Activated CD4-positive, alpha-beta T cell treated with anti-CD3 and anti-CD28 coated beads, Interleukin-2, Interleukin-4, amounts not matched to agents 100 ng/mL and 50 ng/mL, durations not matched to agents 16 hours and 8 hours (primary cell): Measurements from ENCODE around the gene ANXA2.
"Not testable (repeated sequence)": the region's sequence is repeated elsewhere in the genome, so short reads cannot be mapped to it uniquely, and the experiment has no call there.

Experiments used
- DNase-seq: peaks from one replicate; pipeline ENCODE4 v3.0.0-alpha.2; 2020; ENCODE audit warnings: low spot score

The ANXA2 gene

DNA sequence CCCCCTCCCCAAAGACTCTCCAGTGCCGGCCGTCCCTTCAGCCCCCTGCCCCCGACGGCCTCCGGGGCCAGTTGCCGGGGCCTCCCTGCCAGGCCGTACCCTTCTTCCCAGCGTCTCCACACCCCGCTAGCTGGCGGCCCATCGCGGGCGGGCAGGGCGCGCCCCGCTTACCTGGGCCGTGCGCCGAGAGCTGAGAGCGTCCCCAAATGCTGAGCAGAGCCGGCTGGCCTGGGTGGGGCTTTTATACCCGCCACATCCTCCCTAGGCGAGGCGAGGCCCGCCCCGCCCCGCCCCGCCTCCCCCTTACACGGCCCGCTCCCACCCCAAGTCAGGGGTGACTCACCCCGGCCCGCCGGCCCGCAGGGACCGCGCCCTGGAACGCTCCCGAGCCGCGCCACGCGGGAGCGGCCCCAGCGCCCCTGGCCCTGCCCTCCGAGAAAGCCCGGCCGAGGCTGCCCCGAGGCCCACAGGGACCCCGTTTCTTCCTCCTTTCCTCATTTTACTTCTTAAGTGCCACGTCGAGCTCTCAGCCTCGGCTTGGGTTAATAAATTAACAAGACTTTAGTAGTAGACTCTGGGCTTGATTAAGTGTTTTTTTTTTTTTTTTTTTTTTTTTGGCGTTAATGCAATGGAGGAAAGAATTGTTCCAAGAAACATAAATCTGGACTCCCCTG, at the start of gene ANXA2:
ANXA2 (minus strand) TSS at position 215 of the 674 bp plus-strand sequence. CDS start 11,911 bp downstream, outside the sequence.
- peak; percentile 88 for DNase-seq

DNA sequence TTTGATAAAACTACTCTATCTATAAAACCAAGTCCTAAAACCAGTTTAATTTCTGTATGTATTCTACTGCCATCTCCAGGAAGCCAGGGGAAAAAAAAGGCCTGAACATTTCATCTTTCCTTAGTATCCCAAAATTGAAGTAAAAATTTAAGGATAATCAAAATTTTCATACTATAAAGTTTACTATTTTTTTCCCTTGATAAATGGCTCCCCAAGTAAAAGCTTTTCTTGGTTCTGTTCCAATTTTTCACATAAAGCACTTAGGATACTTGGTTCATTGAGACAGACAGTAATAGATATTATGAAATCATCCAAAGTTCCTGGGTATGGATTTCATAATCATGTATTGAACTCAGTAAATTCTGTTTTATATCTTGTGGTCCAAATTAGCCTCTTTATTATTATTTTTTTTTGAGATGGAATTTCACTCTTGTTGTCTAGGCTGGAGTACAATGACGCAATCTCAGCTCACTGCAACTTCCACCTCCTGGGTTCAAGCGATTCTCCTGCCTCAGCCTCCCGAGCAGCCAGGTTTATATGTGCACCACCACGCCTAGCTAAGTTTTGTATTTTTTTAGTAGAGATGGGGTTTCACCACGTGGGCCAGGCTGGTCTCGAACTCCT, 46.6 kb upstream of the ANXA2 start:
- DNase-seq = no peak

DNA sequence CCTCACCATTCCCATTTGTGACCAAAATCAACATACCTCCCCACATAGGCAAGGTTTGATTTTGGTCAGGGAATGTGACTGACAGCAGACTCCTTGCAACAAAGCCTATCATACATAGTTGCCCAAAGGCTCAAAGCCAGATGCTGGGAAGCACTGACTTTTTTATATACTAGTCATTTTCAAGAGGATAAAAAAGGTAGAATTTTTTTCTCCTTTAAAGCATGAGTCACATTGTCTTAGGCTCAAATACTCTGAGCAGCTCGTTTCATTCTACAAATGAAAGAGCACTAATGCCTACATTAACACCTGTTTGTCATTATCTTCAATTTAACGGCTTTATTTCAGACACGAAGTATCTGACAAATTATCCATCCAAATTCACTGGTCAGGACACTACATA, 45.0 kb upstream of the ANXA2 start:
- no peak for DNase-seq

DNA sequence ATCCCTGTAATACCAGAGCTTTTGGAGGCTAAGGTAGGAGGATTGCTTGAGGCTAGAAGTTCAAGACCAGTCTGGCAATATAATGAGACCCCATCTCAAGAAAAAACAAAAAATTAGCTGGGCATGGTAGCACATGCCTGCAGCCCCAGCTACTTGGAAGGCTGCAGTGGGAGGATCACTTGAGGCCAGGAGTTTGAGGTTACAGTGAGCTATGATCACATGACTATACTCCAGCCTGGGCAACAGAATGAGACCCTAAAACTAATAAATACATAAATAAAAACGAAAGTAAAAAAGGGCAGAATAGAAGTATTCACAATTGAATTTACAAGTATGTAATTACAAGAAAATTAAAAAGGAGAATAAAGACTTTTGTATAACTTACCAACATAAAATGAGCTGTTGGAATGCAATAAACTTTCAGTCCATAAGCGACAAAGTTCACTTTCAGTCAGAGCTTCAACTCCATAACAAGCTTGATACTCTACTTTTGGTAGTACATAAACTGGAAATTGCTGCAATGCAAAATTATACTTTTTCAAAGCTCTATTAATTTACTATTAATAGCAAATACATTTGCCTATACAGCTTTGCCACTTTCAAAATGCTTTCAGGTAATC, 44.4 kb upstream of the ANXA2 start:
- no peak for DNase-seq

DNA sequence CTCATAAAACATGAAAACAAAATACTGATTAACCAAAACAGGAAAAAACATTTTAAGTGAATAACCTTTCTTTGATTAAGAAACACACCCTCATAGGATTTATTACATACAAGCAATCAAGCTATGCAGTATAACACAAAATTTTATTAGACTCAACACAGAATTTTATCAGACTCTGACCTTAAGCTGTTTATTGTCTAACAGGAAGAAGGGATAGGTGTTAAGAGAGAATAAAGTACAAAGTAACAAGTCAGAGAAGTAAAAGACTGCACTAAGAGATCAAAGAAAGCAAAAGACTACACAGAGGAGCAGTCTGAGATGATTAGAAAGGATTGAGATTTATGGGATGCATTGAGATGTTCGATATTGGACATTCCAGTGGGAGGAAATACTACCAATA, 43.5 kb upstream of the ANXA2 start:
- DNase-seq = no peak

DNA sequence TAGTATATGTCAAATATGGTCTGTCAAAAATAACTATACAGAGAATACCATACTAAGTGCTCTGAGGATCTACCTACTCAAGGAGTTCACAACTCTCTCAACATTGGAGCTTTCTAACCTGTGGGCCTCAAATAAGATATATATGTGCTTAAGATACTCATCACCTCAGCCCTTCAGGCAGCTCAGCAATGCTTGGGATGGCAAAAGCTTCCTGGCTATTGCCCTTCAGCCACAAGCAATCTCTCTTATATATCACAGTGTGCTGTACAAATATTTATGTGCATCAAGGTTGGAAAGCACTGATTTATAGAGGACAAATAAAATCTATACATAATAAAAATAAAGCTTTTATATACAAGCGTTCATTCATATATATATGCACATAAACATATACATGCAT, 40.9 kb upstream of the ANXA2 start:
- no peak for DNase-seq

DNA sequence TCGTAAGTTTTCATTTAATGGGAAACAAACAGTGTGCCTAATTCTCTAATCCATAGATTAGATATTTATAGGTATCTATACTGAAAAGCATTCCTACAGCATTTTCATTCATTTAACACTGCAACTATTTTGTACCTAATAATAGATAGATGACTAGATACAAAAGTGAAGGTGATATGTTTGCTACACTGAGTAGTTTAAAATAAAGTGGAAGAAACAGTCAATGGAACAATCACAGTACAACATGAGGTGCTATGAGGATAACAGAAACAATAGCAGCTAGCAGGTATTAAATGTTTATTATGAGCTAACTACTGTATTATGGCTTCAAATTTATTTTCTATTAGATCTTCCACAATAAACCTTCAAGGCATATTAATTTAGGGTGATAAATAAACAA, 31.1 kb upstream of the ANXA2 start:
- DNase-seq = no peak

DNA sequence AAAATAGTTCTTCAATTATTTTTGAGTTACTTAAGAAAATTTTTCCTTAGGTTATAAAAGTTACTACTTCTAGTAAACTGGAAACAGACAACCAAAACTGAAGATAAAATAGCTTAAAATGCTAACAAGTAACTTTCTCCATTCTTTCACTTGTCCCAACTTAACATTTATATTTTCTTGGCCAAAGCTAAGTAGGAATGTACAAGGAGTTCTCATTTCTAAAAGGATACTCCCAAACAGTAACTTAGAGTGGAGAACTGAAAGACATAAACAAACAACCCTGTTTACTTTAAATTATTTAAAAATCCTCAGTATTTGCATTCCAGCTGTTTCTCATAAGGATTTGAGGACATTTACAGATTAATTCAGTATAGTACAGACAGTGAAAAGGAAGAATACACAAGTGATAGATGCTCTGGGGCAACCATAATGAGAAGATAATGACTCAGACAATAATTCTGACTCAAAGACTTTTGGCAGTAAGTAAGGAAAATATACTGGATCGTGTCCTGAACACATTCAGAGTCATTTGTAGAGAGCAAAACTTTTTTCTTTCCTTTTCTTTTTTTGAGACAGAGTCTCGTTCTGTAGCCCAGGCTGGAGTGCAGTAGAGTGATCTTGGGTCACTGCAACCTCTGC, 29.2 kb upstream of the ANXA2 start:
- no peak for DNase-seq

DNA sequence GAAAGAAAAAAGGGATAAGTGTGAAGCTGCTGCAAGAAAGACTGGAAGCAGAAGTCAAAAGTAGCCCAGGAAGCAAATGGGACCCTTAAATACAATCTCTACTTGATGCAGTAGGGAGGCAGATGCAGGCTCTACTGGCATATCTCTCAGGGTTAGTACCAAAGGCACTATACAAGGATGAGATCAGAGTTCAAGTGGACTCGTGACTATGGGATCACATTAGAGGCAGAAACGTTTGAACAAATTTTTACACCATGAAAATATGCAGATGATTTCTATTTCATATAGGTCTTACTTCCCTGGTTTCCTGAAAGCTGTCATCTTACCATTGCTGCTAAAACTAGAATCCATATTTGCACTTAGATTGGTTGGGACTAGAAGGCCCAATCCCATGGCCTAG, 27.7 kb upstream of the ANXA2 start:
- DNase-seq = no peak

DNA sequence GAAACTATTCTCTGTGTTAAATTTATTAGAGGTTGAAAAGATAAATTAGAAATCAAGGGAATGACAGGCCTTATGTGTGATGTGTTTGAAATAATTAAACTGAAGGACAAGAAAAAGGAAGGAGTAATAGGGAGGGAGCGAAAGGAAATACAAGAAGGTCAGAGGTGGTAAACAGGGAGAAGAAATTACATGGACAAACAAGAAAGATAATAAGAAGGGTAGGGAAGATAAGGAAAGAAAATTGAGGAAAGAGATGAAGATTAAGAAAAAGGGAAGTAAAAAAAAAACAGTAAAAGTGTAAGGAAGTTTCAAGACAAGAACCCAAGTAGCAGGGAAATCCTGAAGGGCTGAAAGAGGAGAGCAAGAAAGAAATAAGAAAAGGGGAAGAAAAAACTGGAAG, 26.2 kb upstream of the ANXA2 start:
- no peak for DNase-seq

DNA sequence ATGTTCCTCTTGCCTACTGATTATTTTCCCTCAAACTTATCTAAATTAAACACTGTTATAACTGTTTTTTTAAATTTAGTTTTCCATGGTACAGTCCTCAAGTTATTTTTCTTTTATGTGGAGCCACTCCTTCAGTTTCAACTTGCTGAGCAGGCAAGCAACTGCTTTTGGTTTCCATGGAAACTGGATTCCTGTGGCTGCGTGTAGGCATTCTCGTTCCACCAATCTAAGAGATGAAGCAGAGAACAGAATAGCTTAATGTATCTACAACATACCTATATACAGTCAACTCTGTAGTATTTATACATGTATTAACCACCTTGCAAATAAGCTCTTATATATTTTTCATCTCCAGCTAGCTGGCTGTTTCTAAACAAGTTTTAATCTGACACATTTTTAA, 25.8 kb upstream of the ANXA2 start:
- peak; percentile 19 for DNase-seq

DNA sequence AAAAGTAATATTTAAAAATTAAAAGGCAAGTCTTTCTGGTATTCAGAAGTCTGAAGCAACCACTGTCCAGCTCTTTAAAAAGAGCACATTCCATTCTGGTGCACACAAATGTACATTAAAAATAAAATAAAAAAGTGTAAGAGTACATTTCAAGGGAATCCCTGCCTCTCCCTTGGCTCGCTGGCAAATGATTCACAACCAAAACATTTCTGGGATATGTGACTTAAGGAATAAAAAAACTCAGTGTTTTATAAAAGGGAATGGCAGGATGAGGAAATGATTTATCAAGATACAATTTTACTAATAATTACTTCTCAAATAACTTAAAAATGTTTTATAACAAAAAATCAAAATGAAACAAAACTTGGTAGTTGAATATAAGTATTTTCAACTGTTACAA, 23.8 kb upstream of the ANXA2 start:
- DNase-seq = no peak

DNA sequence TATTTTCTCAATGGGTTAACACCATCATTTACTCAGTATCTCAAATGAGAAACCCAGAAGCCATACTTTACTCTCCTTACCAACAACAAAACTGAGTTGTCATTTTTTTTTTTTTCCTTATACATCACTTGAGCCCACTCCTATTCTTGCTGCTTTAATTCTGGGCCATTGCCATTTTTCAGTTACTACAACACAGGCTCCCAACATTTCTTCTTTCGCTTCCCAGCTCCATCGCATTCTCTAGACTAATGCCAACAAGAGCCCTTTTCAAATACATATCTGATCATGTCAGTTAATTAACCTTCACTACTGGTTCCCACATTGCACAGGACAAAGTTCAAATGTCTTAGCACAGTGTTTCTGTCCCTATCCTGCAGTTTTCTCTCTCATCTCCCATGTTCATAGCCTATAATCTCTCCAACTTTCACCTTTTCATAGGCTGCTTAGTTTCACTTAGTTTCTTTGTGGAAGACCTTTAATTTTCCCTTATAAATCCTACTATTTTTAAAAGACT, 22.5 kb upstream of the ANXA2 start:
- no peak for DNase-seq

DNA sequence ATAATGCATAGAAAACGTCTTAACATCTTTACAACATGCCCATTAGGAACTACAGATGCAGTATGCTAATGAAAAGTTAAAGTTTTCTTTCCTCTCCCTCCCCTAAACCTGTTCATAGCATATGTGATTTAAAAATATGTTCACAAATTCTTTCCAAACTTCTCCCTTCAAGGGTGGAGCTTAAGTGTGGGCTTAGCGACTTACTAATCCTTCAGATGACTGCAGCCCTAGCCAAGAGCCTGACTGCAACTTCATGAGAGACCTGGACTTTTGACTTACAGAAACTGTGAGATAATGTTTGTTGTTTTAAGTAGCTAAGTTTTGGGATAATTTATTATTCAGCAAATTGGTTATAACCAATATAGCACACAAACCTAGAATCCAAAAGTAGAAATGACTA, 22.0 kb upstream of the ANXA2 start:
- DNase-seq = no peak

DNA sequence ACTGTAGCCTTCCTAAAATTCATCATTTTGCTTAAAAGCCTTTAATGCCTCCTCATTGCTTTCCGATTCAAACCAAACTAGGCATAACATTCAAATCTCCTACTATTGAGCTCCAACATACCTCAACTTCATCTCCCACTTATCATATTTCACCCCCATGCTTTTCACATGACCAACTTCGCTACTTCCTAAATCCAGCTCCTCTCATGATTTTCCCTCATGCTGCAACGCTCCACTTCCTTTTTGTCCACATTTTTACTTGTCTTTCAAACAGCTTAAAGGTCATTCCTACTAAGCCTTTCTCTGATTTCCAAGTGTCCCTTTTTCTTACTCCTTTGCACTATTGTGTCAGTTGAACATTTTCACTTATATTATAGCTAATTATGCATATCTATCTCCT, 20.3 kb upstream of the ANXA2 start:
- no peak for DNase-seq

DNA sequence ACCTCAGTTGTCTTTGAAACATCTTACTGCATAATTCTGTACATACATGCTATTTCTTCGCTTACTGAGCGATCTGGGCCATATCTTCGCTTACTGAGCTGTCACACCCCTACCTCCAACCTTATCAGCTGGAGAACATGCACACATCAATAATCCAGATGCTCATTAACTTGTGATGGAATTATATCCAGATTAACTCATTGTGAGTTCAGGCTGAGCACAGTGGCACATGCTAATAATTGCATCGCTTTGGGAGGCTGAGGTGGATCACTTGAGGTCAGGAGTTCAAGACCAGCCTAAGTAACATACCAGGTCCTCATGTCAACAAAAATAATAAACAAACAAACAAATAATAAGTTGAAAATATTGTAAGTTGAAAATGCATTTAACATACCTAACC, 19.3 kb upstream of the ANXA2 start:
- no peak for DNase-seq

DNA sequence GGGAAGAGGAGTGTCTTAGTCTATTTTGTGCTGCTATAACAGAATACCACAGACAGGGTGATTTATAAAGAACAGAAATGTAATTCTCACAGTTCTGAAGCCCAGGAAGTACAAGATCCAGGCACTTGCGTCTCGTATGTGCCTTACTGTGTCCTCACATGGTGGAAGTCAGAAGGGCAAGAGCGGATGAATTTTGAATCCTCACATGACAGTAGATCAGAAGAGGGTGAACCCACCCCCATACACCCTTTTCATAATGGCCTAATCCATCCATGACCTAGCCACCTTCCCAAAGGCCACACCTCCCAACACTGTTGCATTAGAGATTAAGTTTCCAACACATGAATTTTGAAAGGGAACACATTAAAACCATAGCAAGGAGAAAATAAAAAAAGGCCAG, 18.7 kb upstream of the ANXA2 start:
- no peak for DNase-seq

DNA sequence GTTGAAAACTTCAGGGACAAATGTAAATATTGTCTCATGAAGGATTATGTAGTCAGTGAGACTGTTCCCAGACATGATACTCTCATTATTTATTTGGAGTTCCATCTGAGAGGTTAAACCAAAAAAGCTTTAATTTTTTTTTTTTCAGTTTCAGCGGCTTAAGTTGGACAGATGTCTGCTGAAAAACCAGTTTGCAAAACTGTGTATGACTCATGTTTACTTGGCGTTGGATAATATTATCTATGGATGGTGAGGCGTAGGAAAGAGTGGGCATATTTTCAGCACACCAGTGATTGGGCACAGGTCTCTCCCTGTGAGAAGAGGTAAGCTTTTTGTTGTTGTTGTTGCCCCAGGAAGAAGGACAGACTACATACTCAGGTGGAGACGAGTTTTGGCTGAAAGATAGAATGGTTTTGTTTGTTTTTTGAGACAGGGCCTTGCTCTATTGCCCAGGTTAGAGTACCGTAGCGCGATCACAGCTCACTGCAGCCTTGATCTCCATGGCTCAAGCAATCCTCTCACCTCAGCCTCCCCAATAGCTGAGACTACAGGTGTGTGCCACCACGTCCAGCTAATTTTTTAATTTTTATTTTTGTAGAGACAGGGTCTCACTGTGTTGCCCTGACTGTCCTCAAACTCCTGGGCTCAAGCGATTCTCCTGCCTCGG, 16.4 kb upstream of the ANXA2 start:
- no peak for DNase-seq

DNA sequence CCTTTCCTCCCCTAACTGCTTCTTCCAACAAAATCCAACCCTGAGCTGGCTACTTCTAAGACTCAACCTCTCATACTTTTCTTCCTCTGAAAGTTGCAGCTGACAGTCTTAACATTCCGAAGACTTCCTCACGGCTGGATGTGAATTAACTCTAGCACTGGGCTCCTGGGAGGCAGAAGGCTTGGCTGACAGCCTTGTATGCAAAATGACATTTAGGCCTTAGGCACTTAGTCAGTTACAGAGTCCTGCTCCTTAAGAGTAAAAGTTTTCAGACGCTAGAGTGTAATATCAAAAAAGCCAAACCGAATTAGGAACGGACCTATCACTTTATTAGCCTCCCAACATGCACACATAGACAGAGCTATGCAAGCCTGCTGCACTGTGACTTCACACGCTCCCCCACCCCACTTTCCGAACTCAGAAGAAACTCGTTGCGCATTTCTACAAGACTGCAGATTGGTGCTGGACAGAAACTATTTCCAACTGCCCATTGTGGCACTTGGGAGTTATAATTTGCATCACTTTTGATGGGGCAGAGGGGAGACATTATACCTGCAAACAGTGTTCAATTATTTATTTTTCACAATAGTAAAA, 15.5 kb upstream of the ANXA2 start:
- no peak for DNase-seq

DNA sequence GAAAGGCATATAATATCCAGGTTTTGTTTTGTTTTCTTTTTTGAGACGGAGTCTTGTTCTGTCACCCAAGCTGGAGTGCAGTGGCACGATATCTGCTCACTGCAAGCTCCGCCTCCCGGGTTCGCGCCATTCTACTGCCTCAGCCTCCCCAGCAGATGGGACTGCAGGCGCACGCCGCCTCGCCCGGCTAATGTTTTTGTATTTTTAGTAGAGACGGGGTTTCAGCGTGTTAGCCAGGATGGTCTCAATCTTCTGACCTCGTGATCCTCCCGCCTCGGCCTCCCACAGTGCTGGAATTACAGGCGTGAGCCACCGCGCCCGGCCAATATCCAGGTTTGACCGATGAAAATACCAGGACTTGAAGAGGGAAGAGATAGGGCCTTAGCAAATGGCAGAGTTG, 15.0 kb upstream of the ANXA2 start:
- not testable (repeated sequence) for DNase-seq

DNA sequence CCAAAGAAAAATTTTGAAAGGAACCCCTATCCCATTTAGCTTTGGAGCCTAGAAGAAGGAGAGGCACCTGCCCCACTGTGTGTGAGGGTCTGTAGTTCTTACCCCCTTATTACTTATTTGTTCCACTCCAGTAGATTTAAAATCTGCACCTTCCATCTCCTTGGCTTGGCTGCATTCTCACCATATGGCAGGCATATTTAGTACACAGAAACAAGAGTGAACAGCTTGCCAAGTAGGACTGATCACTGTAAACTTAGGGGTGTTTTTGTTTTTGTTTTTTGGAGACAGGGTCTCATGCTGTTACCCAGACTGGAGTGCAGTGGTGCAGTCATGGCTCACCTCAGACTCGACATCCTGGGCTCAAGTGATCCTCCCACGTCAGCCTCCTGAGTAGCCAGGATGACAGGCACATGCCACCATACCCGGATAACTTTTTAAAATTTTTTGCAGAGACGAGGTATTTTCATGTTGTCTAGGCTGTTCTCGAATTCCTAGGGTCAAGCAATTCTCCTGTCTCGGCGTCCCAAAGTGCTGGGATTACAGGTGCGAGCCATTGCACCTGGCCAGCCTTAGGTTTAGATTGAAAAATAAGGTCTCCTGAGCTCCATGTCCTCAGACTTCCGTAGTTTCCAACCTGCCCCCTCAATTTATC, 14.1 kb upstream of the ANXA2 start:
- DNase-seq = no peak

DNA sequence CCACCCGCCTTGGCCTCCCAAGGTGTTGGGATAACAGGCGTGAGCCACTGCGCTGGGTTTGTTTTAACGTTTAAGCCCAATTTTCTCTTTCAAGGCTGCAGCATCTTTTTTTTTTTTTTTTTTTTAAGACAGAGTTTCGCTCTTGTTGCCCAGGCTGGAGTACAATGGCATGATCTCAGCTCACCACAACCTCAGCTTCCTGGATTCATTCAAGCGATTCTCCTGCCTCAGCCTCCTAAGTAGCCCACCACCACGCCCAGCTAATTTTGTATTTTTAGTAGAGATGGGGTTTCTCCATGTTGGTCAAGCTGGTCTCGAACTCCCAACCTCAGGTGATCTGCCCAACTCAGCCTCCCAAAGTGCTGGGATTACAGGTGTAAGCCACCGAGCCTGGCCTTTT, 12.6 kb upstream of the ANXA2 start:
- DNase-seq = not testable (repeated sequence)
